Prostate gland (tissue), 2 donors: Measurements from ENCODE around the gene KRTAP20-4. TPM values are rescaled to one million over a fixed set of nuclear protein-coding genes. Genes with fewer than 3 reads are reported as not detected.

Experiments used
- DNase-seq: peaks from one replicate; pipeline ENCODE4 v3.0.0-alpha.2; 2019; ENCODE audit warnings: low spot score
- H3K27ac ChIP-seq, 2 donors: fragments of 200-600 bp; sonication (generic); 2 replicates each; pipeline ENCODE4 v1.5.1; 2017 to 2019
- H3K27me3 ChIP-seq: fragments of 200-600 bp; sonication (generic); replicated peaks from 2 replicates; pipeline ENCODE4 v1.5.1; 2019; ENCODE audit not compliant: insufficient read depth
- H3K36me3 ChIP-seq, 2 donors: fragments of 200-600 bp; sonication (generic); 1 replicate in 1 of 2; 2 replicates in 1 of 2; pipeline versions ENCODE4 v1.5.1 to v1.8.1; 2017 to 2019
- H3K4me1 ChIP-seq: fragments of 200-600 bp; sonication (generic); replicated peaks from 2 replicates; pipeline ENCODE4 v1.5.1; 2019
- H3K4me3 ChIP-seq, 2 donors: fragments of 200-600 bp; sonication (generic); 2 replicates each; pipeline ENCODE4 v1.5.1; 2017 to 2019
- H3K9me3 ChIP-seq: fragments of 200-600 bp; sonication (generic); 2 replicates; pipeline ENCODE4 v1.5.1; 2017
- POLR2A ChIP-seq: fragments of 450-650 bp; IDR thresholded peaks from one replicate; pipeline ENCODE4 v1.6.1; 2016; ENCODE audit warnings: antibody characterized with exemption, mild to moderate bottlenecking
- POLR2AphosphoS5 ChIP-seq: sonication (generic); formaldehyde crosslinking; IDR thresholded peaks from one replicate; pipeline ENCODE4 v1.6.1; 2017; ENCODE audit warnings: antibody characterized with exemption
- WGBS: methylation state at CpG from one replicate; pipeline ENCODE4 v1.1.5; 2018; 5-methylcytosine and 5-hydroxymethylcytosine counted together
- intact Hi-C: fragments of 100-400 bp; cut with DNase I; formaldehyde crosslinking; loops from one replicate; pipeline ENCODE4 v1.14.2; 2022
- total RNA-seq, 2 donors: library from RNA; depleted of rRNA; stranded (reverse); fragments of >200 nt; gene quantifications; one replicate each; pipeline ENCODE4 v1.1.0, GENCODE V29; 2016
- TF ChIP-seq, protein P1 (sequence below), 4 experiments: fragments of 200-600 bp in 2 of 4; fragments of 450-650 bp in 2 of 4; sonication (generic) in 2 of 4; IDR thresholded peaks; 1 replicate in 3 of 4; 2 replicates in 1 of 4; pipeline ENCODE4 v1.5.1; 2016 to 2019; ENCODE audit warnings: antibody characterized with exemption in 4 of 4, mild to moderate bottlenecking in 2 of 4, moderate library complexity in 2 of 4

Gene KRTAP20-4
- not detected for total RNA-seq

DNA sequence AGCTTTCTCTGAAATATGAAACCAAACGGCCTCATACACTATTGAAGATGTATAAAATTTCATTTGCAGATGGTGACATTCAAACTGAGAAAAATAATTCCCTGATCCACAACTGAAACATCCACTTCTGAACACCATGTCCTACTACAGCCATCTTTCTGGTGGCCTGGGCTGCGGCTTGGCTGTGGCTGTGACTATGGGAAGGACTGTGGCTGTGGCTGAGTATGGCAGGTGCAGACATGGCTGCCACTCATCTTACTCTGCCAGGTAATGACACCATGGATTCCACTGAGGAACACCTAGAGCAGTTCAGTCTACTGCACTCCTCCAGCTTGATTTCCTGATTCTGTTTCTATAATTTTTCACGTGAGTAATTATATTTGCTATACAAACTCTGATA is at the start of gene KRTAP20-4:
KRTAP20-4 (plus strand) TSS at position 106 of the 400 bp plus-strand sequence.
- no peaks in the 10 kb centered on the region for H3K9me3 ChIP-seq
- no peaks in the 10 kb centered on the region for H3K4me1 ChIP-seq
- no peak within 1 kb of the TSS for H3K27ac ChIP-seq
- H3K36me3 ChIP-seq, result no peaks in the 10 kb centered on the region
- TF ChIP-seq POLR2A (no peak), POLR2AphosphoS5 (no peak)
- TF ChIP-seq, protein P1, sequence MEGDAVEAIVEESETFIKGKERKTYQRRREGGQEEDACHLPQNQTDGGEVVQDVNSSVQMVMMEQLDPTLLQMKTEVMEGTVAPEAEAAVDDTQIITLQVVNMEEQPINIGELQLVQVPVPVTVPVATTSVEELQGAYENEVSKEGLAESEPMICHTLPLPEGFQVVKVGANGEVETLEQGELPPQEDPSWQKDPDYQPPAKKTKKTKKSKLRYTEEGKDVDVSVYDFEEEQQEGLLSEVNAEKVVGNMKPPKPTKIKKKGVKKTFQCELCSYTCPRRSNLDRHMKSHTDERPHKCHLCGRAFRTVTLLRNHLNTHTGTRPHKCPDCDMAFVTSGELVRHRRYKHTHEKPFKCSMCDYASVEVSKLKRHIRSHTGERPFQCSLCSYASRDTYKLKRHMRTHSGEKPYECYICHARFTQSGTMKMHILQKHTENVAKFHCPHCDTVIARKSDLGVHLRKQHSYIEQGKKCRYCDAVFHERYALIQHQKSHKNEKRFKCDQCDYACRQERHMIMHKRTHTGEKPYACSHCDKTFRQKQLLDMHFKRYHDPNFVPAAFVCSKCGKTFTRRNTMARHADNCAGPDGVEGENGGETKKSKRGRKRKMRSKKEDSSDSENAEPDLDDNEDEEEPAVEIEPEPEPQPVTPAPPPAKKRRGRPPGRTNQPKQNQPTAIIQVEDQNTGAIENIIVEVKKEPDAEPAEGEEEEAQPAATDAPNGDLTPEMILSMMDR (IDR thresholded peaks at IDR 0.05), result no peak
- 70% methylated on average over 3 of the region's 3 CpGs for WGBS
- H3K4me3 ChIP-seq, result no peak within 1 kb of the TSS
- H3K27me3 ChIP-seq, result no peaks in the 10 kb centered on the region
- no peak for DNase-seq
- intact Hi-C loops, result no loop called here

DNA sequence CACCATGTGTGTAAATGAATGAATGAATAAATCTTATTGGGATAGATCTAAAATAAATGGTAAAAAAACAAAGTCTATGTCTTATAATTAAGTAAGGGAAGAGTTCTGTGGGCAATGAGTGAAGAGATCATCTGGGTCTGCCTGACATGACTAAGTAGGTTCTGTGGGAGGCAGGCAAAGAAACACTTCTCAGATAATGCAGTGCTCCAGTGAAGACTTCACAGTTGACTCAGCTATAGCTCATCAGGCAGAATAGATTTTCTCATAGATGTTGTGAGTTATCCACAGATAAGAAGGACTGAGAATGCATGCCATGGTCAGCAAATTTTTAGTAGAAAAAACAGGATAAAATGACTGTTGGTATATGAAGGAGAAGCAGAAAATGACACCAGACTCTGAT is 42.7 kb upstream of the KRTAP20-4 start:
- intact Hi-C loops, result no loop called here
- Histone ChIP-seq H3K4me1 (no peaks in the 10 kb centered on the region), H3K4me3 (no peak overlapping the region), H3K9me3 (no peaks in the 10 kb centered on the region), H3K36me3 (no peaks in the 10 kb centered on the region), H3K27ac (no peak overlapping the region), H3K27me3 (no peaks in the 10 kb centered on the region)
- no peak for DNase-seq
- TF ChIP-seq POLR2A (no peak), POLR2AphosphoS5 (no peak)
- TF ChIP-seq, protein P1 (IDR thresholded peaks at IDR 0.05), result no peak

DNA sequence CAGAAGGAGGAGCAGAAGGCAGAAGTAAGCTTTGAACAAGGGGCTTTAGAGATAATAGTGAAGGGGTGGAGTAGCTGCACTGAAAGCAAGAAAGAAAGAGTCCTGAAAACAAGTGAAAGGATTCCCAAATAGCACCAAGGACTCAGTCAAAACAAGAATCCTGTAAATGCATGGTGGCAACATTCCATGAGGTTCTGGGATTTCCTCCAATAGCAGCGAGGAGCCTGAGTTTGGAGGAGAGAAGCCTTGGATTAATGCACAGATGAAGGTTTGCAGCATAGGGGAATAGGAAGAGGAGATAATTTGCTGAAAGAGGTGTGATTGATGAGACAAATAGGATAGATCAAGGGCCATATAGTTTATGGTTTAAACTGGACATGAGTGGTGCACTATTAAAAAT is 41.1 kb upstream of the KRTAP20-4 start:
- TF ChIP-seq POLR2A (no peak), POLR2AphosphoS5 (no peak)
- TF ChIP-seq, protein P1 (IDR thresholded peaks at IDR 0.05), result no peak
- WGBS, result 17% methylated on average over 1 of the region's 1 CpG

DNA sequence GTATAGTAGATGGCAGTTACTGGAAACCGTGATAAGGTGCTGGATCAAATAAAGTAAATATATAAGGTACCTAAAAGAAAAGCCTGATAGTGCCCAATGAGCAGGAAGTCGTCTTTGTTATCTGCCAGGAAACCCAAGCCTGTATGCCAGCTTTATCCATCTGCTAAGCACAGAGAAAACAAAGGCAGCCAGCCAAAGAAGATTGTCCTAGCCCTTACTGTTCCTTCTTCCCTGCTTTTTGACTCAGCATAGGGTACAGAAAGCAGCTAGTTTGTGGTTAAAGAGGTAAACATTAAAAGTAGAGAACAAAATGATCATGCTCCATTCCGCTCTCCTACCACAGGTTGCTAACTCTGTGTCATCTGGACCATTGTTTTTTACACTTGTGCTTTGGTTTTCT is 40.3 kb upstream of the KRTAP20-4 start:
- 42% methylated on average over 3 of the region's 3 CpGs for WGBS
- Histone ChIP-seq H3K4me3 (no peak overlapping the region), H3K27ac (peak overlapping the region in 1 of 2 donors; percentile 39), H3K36me3 (no peaks in the 10 kb centered on the region), H3K4me1 (no peaks in the 10 kb centered on the region), H3K9me3 (no peaks in the 10 kb centered on the region), H3K27me3 (no peaks in the 10 kb centered on the region)
- intact Hi-C loops, result no loop called here
- TF ChIP-seq, protein P1 (IDR thresholded peaks at IDR 0.05), result no peak
- peak; percentile 76 for TF ChIP-seq POLR2AphosphoS5
- peak; percentile 81 for DNase-seq

More for the DNA sequence above, 41.1 kb upstream of the KRTAP20-4 start:
- DNase-seq, result no peak
- H3K4me1 ChIP-seq, result no peaks in the 10 kb centered on the region
- no peaks in the 10 kb centered on the region for H3K9me3 ChIP-seq
- H3K36me3 ChIP-seq, result no peaks in the 10 kb centered on the region
- H3K27me3 ChIP-seq, result no peaks in the 10 kb centered on the region
- intact Hi-C loops, result no loop called here
- no peak overlapping the region for H3K27ac ChIP-seq
- no peak overlapping the region for H3K4me3 ChIP-seq

DNA sequence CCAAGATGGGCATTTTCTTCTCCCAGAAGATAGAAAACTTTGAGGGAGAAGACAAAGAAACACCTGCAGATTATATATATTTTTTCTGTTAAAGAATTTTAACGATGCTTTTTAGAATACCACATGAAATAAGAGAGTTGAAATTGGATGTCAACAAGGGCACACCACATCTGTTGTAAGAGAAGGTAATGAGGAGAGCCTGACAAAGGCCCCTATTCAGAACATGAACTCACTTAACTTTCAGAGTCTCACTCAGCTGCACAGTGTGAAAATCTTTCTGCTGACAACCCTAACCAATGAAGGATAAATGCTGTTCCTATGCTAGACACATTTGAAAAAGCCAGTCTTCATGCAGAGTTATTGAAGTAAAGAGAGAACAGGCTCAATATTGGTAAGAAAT is 37.6 kb upstream of the KRTAP20-4 start:
- intact Hi-C loops, result no loop called here
- Histone ChIP-seq H3K4me3 (no peak overlapping the region), H3K4me1 (no peaks in the 10 kb centered on the region), H3K36me3 (no peaks in the 10 kb centered on the region), H3K27ac (no peak overlapping the region), H3K9me3 (no peaks in the 10 kb centered on the region), H3K27me3 (no peaks in the 10 kb centered on the region)
- 47% methylated on average over 1 of the region's 1 CpG for WGBS
- TF ChIP-seq, protein P1 (IDR thresholded peaks at IDR 0.05), result no peak
- TF ChIP-seq POLR2AphosphoS5 (no peak), POLR2A (no peak)
- no peak for DNase-seq
